GM12873 (cell line): ENCODE measurements around the gene KRT80.

Experiments used
- TF ChIP-seq, protein P1 (sequence below): IDR thresholded peaks from 2 replicates; pipeline ENCODE4 v1.5.1; 2012; ENCODE audit warnings: low read depth, mild to moderate bottlenecking, moderate library complexity, low read length, control low read depth; ENCODE audit not compliant: insufficient read depth; ENCODE audit errors: missing control alignments

KRT80 gene

DNA sequence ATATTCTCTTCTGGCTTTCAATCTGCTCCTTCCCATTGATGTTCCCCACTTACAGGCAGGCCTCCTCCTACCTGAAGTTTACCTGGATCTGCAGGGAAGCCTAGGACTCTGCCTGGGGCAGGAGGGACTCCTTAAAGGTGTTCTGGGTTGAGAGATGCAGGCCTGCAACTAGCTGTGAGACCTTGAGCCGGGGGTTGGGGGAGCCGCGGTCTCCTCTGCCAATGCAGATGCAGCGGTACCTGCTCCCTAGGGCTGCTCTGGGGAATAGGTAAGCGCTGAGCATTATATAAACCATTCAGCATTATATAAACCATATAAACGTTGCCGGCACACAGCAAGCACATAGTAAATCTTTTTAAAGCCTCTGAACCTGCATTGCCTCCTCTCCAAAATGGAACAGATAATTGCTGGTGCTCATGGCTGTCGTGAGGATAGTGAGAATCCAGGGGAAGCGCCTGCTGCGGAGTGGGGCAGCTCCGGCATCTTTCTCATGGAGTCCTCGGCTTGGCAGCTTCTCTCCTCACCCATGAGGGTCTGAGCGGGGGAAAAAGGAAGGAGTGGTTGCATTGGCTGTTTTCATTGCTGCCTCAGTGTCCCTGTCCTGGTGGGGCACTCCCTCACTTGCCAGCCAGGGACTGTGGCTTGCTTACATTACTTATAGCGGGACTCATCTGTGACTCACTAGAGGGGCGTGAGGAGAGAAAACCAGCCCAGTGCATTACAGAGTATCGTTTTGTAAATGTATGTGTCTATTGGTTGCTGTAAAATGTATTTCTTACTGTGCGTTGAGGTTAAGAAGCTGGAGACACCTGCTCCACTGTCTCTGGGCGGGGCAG lies 12.5 kb upstream of the KRT80 start:
- TF ChIP-seq, protein P1, sequence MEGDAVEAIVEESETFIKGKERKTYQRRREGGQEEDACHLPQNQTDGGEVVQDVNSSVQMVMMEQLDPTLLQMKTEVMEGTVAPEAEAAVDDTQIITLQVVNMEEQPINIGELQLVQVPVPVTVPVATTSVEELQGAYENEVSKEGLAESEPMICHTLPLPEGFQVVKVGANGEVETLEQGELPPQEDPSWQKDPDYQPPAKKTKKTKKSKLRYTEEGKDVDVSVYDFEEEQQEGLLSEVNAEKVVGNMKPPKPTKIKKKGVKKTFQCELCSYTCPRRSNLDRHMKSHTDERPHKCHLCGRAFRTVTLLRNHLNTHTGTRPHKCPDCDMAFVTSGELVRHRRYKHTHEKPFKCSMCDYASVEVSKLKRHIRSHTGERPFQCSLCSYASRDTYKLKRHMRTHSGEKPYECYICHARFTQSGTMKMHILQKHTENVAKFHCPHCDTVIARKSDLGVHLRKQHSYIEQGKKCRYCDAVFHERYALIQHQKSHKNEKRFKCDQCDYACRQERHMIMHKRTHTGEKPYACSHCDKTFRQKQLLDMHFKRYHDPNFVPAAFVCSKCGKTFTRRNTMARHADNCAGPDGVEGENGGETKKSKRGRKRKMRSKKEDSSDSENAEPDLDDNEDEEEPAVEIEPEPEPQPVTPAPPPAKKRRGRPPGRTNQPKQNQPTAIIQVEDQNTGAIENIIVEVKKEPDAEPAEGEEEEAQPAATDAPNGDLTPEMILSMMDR, result no peak

DNA sequence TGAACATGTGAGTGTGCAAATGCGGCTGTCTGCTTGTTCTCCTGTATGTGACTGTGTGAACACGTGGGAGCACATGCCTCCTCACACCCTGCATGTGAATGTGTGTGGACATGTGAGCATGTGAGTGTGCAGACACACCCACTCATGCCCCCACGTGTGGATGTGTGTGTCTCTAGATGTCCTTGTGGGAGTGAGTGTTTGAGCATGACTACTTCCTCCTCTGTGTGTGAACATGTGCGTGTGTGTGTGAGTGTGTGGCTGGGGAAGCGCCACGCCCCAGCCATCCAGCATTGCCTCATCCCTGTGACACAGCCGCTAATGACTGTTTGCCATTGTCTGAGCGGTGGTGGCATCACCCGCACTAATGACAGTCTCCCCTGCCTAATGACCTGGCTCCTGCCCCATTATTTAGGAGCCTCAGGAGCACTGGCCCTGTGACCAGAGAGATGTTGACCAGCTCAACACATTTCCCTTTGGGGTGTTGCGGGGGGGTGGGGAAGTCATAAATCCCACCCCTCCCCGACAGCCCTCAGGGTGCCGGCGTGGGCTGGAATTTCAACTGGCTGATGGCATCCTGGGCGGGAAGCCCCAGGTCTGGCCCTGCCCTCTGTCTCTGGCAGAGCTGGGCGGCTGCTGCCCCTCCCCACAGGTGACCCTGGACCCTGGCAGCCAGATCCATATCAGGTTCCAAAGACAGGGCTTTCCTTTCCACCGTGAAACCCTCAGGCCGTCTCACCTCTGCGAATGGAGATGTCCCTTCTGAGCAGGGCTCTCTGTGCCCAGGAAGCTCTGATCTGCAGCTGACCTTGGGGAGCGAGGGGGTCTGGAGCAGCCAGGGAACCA lies 11.5 kb upstream of the KRT80 start:
- TF ChIP-seq, protein P1, result no peak

DNA sequence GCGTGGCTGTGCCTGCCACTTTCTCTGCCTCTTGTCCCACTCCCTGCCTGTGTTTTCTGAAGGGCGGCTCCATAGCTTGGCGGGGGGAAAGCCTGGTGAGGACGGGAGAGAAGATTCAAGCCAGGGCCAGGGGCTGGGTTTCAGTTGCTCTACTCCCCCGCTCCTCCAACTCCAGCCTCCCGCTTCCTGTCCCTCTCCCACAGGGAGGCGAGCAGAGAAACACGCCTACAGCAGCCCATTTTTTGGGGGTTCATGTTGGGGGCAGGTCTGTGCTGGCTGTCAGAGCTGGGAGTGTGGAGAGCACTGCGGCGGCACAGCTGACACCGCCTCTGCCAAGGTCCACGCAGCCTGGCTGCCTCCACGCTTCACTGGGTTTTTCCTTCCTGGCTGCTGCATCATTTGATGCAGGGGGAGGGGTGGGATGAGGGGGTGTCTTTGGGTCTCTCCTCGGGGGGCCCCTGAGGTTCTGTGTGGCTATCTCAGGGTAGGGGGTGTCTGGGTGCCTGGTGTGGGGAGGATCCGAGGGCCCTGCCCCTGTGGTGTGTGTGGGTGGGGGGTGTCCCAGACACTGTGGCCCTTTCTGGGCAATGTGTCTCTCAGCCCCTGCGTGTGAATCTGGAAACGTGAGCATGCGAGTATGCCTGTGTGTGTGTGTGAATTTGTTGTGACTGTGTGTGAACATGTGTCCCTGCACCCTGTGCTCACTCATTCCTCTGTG lies 10.7 kb upstream of the KRT80 start:
- TF ChIP-seq, protein P1, result no peak

DNA sequence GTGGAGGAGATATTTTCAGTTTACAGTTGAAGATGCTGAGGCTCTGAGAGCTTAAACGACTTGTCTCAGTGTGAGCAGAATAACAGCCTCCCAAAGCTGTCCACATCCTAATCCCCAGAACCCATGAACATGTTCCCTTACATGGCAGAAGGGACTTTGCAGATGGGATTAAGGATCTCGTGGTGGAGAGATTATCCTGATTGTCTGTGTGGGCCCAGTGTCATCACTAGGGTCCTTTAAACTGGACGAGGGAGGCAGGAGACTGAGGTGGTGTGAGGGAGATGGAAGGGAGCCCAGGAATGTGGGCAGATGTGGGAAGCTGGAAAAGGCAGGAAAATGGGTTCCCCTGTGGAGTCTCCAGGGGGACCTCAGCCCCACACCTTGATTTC lies 9.6 kb upstream of the KRT80 start:
- TF ChIP-seq, protein P1, result no peak

DNA sequence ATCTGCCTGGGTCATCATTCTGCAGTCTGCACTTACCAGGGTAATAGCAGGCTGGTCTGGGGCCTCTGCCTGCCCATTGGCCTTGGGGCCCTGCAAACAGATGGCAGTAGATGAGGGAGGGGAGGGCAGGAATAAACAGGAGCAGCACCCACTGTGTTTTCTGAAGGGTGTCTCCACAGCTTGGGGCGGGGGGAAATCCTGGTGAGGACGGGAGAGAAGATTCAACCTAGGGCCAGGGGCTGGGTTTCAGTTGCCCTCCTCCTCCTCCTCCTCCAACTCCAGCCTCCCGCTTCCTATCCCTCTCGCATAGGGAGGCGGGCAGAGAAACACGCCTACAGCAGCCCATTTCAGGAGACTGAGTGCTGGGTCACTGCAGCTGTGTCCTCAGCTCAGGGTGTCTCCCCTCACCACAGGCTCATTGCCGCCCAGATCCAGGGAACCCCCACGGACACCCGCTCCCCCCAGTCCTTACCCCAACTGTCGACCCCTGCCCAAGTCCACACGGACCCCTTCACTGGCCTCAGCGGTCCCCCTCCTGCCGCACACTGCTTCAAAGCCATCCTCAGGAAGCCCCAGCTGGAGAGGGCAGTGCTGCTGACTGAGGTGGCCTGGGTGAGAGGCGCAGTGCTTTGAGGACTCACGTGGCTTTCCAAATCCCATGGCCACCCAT lies 9.1 kb upstream of the KRT80 start:
- TF ChIP-seq, protein P1, result no peak

DNA sequence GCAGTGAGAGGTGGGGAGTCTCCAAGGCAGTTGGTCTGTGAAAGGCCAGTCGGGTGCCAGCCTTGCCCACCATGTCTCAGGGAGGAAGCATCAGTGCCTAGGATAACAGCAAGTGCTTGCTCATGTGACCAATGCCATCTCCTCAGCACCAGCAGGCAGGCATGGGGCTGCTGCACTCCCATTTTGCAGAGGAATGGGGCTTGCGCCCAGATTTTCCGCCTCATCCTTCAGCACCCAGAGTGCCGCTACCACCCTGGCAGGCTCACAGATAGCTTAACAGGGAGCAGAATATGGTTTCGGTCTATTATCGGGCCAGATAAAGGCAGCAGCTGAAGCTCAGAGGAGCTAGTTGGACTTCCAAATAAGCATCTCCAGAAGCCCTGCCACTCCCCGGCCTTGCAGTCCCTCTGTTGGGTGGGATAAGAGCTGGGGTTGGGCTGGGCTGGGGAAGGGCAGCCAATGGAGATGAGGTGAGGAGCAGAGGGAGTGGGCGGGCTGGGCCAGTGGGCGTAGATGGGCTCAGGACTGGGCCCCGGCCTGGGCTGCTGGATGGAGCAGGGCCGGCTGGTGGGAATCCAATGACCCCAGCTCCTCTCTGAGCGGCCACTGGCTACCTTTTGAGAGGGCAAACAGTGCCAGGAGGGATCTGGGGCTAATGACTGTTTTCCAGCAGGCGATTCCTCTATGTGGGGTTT lies 8.4 kb upstream of the KRT80 start:
- TF ChIP-seq, protein P1, result no peak
